Muscle of arm (tissue), 12 donors: ENCODE measurements around the gene SFXN2. TPM values are rescaled to one million over a fixed set of nuclear protein-coding genes. Genes with fewer than 3 reads are reported as not detected.
A peak's percentile ranks its signal among the peaks of the same experiment; 100 is the strongest.
"Not testable (repeated sequence)": the region's sequence is repeated elsewhere in the genome, so short reads cannot be mapped to it uniquely, and the experiment has no call there.

Source experiments
- DNase-seq: peaks from one replicate; pipeline ENCODE4 v3.0.0-alpha.2; 2013
- polyA plus RNA-seq, 12 donors: library from polyadenylated mRNA; unstranded; fragments of 120-200 nt; gene quantifications; one replicate each; pipeline ENCODE4 v1.2.1, GENCODE V29; 2013; ENCODE audit not compliant: insufficient read length in 12 of 12

The SFXN2 gene
- polyA plus RNA-seq, 12 donors, result 3.5 to 11.4 (median 5.7) TPM; not detected in 1

GRCh38 chr10:102716900-102717565, 2.6 kb downstream of the SFXN2 start:
- not testable (repeated sequence) for DNase-seq

- no peak for DNase-seq
Measured at GRCh38 chr10:102718220-102718619, 3.8 kb downstream of the SFXN2 start.

- DNase-seq, result no peak
Measured at GRCh38 chr10:102720337-102720736, 5.9 kb downstream of the SFXN2 start.

GRCh38 chr10:102720775-102721301, 6.4 kb downstream of the SFXN2 start:
- no peak for DNase-seq

GRCh38 chr10:102721954-102722353, 7.5 kb downstream of the SFXN2 start:
- no peak for DNase-seq

- no peak for DNase-seq
Measured at GRCh38 chr10:102723989-102724388, 9.6 kb downstream of the SFXN2 start.

- no peak for DNase-seq
Measured at GRCh38 chr10:102726274-102726673, 11.8 kb downstream of the SFXN2 start.

- no peak for DNase-seq
Measured at GRCh38 chr10:102727037-102727818, 12.8 kb downstream of the SFXN2 start.

- DNase-seq, result peak; percentile 80
Measured at GRCh38 chr10:102729029-102730026, 14.9 kb downstream of the SFXN2 start.

- no peak for DNase-seq
Measured at GRCh38 chr10:102731222-102731800, 16.9 kb downstream of the SFXN2 start.

- DNase-seq, result no peak
Measured at GRCh38 chr10:102732661-102733060, 18.2 kb downstream of the SFXN2 start.

- no peak for DNase-seq
Measured at GRCh38 chr10:102735065-102735562, 20.7 kb downstream of the SFXN2 start.

- DNase-seq, result no peak
Measured at GRCh38 chr10:102738692-102739121, 24.3 kb downstream of the SFXN2 start.

GRCh38 chr10:102740229-102740628, 25.8 kb downstream of the SFXN2 start:
- no peak for DNase-seq

- no peak for DNase-seq
Measured at GRCh38 chr10:102741726-102742237, 27.3 kb downstream of the SFXN2 start.

GRCh38 chr10:102742313-102742712, 27.9 kb downstream of the SFXN2 start:
- not testable (repeated sequence) for DNase-seq

- no peak for DNase-seq
Measured at GRCh38 chr10:102743078-102743587, 28.7 kb downstream of the SFXN2 start.

GRCh38 chr10:102743588-102744373, 29.3 kb downstream of the SFXN2 start, which contains the start of gene WBP1L:
Gene WBP1L (plus strand): TSS chr10:102743948. CDS start chr10:102744054, 106 bp downstream.
- DNase-seq, result peak; percentile 99

- DNase-seq, result no peak
Measured at GRCh38 chr10:102744374-102745051, 30.1 kb downstream of the SFXN2 start.
